Hepatic stellate cell (primary cell): Measurements from ENCODE around the gene FAF1.

Experiments
- DNase-seq: peaks from one replicate; pipeline ENCODE4 v3.0.0; 2011; ENCODE audit warnings: low spot score

Gene FAF1

DNA sequence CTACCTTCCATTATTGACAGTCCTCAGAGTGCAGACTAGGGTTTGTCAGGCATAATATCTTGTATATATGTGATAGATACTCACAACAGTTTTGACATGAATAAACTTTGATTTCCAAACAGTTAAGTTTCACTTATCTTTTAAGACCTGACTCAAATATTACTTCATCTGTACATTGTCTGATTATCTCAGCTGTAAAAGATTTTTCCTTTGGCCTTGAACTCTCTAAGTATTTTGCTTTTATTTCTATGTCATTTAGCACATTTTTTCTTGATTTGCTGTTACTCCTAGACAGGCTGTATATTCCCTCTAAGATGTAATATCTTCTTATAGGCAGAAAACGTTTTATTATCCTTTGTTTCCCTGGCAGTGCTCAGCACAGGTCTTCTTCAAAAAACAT is 471.2 kb downstream of the FAF1 start:
- no peak for DNase-seq

DNA sequence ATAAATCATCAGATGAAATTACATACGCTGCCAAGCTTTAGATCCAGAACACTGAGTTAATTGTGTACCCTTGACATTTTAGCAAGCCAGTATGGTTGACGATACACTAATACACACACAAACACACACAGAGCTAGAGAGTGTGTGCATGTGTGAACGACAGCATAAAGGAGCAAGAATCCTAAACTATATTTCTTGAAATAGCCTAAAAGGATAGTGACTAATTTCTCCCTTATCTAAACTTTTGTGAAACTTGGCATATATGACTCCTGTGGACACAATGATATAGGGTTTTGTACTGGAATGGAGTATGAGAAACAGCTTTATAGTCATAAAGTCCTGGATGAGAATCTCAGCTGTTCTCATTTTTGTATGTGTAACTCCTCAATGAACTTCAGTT is 471.7 kb downstream of the FAF1 start:
- no peak for DNase-seq

DNA sequence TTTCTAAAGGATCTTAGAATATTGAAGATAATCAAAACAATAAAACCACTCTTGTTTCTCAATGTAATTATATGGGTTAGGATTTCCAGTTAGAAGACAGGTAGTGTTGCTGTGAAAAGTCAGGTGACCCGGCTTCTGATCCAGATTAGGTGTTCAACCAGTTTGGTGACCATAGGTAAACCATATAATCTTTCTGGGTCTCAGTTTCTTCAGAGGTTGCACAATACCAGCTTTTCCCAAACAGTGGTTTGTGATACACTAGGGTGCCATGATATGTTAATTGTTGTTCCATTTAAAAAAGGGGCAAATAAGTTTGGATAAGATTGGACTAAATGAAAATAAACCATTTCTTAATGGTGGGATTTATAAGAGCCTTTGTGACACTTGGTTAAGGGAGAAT is 472.3 kb downstream of the FAF1 start:
- DNase-seq: no peak

DNA sequence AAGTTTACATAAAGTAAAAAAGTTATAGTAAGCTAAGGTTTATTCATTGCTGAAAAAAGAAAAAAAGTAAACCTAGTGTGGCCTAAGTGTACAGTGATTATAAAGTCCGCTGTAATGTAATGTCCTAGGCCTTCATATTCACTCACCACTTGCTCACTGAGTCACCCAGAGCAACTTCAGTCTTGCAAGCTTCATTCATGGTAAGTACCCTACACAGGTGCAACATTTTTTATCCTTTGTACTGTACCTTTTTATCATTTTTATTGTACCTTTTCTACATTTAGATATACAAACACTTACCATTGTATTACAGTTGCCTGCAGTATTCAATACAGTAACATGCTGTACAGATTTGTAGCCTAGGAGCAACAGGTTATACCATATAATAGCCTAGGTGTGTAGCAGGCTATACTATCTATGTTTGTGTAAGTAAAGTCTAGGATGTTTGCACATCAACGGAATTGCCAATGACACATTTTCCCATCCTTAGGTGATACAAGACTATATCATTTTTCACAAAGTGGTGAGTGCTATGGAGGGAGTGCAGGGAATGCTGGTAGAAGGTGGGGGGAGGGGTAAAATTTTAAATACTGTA is 478.8 kb downstream of the FAF1 start:
- no peak for DNase-seq

DNA sequence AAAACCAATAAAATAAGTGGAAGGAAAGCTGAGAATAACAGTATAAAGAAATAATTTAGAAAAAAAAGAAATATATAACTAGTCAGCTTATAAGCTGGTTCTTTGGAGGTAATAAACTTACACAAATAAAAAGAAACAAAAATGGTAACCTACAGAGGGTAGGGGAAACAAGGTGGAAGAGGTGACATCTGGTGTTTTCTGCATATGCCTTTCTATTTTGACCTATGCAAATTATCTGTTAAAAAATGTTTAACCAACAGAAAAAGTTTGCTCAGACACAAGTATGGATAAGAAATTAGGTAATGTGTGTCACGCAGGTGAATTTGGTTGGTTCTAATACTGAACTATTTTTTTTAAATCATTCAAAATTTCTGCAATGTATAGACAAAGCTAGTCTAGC is 483.3 kb downstream of the FAF1 start:
- no peak for DNase-seq

DNA sequence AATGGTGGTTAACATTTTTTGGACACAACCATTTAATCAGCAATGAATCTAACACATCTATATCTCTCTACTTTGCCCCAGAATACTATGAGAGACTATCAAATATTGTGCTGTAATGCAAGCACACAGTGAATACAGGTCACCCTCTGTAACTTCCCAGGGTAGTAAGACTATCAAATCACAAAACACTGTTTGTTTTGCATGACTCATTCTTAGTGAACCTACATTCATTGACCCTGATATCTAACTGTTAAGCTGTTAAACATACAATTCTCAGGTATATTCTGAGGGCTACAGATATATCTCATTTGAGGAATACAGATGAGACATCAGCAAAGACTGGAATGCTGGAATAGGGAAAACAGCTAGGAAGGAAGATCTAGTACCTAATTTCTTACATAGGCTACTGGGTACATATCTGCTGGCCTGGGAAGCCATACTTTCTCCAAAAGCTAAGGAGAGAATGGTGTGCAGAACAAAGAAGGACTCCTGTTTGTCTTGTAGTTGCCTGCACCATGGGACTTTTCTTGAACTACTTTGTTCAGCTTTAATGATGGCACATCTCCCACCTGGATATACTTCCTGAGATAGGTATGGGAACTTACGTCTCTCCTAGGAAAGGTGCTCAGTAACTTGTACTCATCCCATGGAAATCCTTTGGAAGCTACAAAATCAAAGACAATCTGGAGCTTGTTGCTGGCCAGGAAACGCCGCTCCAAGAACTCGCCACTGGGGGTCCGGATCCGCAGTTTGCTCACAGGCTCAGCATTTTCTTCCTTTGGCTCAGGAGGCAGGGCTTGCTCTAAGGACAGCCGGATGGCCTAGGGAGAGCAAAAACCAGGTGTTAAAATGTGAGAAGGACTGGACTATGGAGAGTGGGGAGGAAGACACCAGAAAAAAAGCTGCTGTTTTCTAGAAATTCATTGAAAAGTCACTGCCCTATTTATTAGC is 484.9 kb downstream of the FAF1 start:
- no peak for DNase-seq

DNA sequence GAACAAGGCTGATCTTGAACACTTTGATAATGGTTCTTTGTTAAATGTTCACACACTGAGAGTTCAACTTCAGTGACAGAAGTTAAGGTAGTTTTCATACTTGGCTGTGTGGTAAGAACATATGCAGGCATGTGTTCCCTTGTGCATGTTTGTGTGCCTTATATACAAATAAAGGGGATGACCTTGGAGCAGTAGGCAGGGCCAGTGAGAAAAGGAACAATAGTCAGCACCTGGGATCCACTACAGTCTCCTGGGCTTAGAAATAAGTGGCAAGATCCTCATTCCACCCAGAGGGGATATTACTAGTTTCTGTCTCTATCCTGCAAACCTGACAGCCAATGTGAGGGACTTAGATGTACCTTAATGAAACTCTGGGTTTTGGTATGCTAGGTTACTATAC is 486.6 kb downstream of the FAF1 start:
- DNase-seq: no peak

DNA sequence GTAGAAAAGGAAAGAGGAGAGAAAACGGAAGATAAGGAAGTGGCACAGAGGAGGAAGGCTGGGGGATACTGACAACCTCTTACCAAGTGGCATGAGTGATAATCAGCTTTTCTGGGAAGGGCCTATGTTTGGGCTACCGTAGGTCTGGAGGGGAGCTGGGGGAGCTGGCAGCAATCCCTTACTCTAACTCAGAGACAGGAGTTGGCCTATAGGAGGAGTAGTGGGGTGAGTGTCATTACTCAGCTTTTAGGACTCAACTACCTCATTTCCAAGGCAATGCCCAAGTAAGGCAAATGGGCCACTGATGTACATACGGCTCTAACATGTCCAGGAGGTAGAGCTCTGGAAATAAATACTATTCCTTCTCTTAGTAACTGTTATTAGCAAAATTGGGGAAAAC is 488.1 kb downstream of the FAF1 start:
- DNase-seq: no peak

DNA sequence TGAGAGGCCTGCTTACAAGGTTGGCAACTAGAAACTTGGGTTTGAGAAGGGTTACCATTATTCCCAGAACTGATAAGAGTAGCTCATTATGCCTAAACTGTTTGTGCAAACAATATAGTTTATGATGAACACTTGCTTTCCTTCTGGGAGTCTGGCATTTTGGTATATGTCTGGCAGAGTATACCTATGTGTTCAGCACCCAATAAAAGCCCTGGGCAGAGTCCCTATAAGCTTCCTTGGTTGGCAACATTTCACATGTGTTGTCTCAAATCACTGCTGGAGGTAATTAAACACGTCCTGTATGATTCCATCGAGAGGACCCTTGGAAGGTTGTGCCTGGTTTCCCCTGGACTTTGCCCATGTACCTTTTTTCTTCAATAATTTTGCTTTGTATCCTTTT is 497.1 kb downstream of the FAF1 start:
- DNase-seq: no peak

DNA sequence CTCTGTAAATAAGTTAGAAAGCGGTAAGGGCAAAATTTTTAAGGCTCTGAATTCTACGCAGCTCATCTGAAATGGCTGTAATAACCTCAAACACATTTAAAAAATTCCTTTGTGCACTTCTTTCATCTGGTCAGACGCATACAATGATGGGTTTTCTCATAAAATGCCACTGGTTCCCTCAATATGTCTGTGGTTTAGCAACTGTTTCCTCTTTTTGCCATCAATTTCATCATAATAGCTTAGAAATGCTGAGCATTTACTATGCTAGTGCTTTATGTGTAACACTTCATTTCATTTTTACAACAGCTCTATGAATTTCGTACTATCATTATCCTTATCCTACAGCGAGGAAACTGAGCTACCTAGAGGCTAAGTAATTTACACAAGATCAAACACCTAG is 501.6 kb downstream of the FAF1 start:
- no peak for DNase-seq

DNA sequence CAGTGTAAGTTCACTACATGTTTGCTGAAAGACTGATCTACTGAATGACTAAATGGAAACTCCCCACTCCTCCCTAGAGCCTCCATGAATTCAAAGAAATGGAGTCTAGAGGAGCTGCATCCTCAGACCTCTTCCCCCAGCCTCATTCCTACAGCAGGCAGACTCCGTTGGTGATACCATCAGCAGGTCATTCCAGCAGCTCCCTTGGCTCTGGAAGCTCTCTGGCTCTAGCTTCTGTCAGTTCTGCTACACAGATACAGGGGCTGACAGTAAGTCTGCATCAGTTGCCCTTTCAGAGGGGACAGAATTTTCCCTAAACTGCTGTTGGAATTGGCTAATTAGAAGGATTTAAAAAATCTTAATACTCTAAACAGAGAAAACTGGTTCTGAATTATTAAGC is 505.2 kb downstream of the FAF1 start:
- DNase-seq: no peak

DNA sequence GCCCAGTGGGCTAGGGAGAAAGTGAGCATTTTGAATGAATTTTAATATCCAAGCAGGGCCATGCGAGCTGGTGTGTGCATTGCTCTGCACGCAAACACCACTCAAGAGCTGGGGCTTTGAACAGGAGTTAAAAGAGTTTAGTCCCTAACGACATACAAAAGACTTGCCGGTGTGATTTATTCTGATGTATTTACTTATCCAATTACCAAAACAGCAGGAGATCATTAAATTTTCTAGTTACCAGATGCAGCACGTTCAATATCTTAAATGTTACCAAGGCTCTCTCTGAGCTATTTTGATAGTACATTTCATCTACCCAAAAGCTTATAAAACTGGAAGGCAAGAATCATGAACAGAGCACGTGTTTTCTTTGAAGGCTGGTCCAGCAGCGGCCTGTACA is 506.8 kb downstream of the FAF1 start:
- no peak for DNase-seq

DNA sequence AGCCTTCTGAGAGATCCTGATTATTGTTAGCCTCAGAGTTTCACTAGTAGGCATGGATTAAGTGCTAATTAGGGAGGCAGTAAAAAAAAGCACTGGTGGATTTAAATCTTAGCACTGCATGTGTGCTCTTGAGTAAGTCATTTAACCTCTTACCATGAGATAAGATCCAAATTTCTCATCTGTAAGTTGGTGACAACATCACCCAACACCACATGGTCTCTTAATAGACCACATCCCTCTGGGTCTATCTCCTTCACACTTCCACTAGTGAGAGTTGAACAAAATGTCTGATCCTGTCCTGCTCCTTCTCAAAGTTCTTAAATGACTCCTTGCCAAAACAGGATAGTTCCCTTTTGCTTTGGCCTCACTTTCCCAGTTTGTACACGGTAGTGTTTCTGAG is 507.4 kb downstream of the FAF1 start:
- DNase-seq: no peak

DNA sequence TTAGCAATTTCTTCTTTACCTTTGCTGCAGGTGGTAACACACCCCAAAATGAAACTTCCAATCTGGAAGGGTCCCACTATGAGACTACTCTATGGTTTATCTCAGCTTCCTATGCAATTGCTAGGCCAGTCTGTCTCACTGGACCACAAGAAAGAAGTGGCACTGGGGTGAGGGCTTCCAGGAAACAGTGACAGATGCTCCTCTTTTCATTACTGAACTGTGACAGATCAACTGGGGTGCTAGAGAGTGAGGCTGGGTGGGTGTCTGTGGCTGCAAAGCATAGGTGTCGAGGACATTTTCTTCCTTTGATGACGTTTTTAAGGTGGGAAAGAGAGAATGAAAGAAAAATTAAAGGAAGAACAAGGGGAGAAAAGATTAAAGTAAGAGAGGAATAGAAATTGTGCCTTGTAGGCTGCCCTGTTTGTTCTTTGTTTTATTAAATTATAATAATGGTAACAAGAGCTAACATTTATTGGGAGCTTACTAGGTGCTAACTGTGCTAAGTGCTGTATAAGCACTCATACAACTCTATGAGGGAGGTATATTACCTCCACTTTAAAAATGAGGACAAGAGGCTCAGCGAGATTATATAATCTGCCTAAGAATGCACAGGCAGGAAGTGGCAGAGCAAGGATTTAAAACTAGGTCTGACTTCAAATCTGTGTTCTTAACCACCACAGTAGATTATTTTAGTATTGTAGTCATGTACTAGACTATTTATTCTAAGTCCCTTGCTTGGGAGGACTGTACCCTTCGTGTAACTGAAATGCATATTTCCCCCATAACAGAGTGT is 509.0 kb downstream of the FAF1 start:
- DNase-seq: no peak

DNA sequence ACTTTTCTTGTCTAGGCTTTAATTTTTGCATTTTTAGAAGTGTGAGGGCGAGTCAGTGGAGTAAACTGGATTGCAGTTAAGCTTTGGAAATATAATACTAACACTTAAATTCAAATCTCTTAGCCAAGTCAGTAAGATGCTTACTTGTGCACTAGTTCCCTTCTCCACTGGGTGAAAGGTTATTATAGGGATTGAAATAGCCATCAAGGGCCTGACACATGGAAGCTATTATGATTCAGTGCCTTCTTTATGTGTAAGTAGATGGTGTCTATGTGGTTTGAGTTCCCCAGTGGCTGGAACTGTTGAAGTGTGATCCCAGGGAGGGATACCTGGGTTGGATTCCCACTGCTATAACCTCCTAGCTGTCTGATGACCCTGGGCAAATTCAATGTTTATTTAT is 512.1 kb downstream of the FAF1 start:
- no peak for DNase-seq

DNA sequence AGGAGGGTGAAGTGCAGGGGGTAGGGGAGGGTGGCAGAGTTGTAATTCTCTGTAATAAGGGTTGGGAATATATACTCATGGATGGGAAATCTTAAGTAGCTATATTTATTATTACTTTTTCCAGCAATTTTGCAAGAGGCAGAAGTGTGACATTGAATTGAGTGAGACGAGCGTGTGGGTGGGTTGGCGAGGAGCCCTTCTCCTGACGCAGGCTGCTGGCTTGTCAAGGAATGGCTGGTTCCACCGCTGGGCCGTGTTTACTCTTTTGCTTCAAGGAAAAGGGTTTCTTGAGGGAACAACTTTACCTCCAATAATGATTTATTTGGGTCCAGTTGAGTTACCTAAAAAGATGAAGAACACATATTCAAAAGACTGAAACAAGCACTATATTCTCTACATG is 518.9 kb downstream of the FAF1 start:
- no peak for DNase-seq

DNA sequence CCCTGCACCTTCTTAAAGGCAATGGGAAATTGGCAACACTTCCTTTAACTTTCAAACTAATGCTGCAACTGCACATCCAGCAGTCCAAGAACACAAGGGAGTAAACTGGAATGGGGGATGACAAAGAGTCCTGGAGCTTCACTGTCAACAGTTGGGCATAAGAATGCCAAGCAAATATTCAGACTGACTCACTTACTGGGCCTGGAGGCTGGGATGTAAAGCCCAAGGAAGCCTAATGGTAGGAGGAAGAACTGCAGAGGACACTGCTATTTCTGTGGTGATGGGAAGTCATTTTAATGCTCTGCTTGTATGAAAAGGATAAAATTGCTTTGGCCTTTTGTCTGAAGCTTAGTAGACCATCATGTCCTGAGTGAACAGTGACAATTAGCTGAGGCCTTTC is 521.1 kb downstream of the FAF1 start:
- peak; percentile 31 for DNase-seq

DNA sequence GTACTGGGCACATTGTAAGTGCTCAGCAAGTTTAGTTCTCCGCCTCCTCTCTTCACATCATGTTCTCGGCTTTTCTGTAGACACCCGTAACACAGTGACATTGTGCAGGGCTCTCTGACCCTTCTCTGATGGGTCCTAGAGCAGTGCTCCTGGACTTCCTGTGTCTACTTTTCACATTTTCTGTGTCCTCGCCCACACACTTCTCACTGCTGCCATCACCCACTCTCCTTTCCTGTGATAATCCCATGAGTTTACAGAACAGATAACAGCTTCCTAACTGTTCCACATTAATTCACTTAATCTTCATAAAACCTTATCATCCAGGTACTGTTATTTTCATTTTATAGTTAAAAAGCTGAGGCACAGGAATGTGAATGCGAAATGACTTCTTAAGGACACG is 523.6 kb downstream of the FAF1 start:
- no peak for DNase-seq

DNA sequence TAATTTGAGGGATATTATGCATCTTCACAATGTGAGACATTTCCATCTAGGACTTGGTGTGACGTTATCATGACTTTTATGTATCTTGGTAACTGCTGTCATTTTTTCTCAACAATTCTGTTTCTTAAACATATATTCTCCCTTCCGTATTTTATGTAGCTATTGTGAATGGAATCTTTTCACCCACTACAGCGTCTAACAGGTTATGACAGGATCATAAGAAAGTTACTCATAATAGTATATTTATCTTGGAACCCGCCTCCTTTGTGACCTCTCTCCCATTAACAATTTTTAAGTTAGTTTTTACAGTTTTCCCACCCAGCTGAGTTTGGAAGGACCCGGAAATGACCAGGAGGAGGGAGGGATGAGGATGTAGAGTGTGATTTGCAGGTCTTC is 530.1 kb downstream of the FAF1 start:
- no peak for DNase-seq

DNA sequence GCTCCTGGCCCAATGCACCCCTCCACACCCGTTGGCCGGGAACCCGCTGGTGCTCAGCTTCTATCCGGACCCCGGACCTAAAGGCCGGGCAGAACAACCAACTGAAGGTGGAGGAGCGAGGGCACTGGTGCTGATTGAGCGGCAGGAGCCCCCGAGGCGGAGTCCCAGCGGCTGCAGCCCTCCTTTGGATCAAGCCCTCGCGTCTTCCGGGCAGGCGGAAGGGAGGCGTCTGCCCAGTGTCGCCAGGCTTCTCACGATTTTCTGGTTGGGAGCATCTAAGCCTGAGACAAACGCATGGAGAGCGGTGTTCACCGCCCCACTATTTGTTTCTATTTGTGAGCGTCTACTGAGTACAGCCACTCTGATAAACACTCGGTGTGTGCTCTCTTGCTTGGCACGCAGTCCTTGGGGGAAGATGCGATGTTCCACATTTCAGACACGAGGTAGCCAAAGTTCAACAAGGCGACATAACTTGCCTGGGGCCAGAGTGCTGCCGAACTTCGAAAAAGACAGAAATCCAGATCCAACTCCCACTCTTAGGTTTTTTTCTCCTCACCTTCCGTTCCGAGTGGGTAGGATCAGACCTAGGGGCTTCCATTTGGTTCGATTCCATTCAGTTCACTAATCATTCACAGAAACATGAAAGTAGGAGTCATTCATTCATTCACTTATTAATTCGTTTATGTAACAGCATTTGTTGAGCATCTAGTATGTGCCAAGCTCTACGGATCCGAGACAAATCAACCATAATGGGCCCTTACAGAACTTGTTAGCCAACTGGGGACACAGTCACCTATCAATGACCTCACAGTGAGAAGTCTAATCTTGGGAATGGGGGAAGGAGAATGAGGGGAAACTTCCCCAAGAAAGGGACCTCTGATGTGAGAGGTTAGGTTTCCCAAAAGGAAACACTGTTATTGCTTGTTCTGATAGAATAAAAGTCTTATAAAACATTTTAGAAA is 532.0 kb downstream of the FAF1 start:
- peak; percentile 17 for DNase-seq

DNA sequence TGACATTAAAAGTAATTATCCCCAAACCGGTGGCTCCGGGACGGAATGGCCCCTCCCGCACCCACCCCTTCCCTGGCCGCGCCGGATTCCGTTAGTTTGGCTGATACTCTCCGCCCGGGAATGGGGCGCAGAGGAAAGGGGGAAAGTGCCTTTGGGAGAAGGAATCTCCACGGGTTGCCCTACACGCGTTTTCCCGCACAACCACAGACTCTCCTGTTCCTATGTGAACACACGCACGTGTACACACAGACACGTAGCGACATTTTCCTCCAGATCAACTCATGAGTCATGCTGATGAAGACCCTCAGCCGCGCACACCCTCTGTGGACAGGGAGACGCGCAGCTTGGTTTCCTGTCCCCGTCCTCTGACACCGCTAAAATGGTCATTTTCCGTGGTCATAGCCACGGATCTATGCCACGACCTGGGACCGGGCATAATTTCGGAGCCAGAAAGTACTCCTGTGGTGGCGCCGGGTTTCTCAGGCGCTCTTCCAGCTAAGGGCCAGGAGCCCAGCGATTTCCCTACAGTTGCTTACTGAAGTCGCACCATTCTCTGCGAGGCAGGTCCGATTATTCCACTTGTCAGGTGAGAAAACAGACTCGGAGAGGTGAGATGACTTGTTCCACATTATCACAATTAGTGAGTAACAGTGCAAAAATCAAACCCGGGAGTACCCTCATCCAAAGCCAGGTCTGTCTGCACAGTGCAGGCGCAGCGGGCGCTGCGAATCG is 532.8 kb downstream of the FAF1 start:
- DNase-seq: peak; percentile 20
